ENCODE measurements around the gene ADAMTS9.

The ADAMTS9 gene, protein sequence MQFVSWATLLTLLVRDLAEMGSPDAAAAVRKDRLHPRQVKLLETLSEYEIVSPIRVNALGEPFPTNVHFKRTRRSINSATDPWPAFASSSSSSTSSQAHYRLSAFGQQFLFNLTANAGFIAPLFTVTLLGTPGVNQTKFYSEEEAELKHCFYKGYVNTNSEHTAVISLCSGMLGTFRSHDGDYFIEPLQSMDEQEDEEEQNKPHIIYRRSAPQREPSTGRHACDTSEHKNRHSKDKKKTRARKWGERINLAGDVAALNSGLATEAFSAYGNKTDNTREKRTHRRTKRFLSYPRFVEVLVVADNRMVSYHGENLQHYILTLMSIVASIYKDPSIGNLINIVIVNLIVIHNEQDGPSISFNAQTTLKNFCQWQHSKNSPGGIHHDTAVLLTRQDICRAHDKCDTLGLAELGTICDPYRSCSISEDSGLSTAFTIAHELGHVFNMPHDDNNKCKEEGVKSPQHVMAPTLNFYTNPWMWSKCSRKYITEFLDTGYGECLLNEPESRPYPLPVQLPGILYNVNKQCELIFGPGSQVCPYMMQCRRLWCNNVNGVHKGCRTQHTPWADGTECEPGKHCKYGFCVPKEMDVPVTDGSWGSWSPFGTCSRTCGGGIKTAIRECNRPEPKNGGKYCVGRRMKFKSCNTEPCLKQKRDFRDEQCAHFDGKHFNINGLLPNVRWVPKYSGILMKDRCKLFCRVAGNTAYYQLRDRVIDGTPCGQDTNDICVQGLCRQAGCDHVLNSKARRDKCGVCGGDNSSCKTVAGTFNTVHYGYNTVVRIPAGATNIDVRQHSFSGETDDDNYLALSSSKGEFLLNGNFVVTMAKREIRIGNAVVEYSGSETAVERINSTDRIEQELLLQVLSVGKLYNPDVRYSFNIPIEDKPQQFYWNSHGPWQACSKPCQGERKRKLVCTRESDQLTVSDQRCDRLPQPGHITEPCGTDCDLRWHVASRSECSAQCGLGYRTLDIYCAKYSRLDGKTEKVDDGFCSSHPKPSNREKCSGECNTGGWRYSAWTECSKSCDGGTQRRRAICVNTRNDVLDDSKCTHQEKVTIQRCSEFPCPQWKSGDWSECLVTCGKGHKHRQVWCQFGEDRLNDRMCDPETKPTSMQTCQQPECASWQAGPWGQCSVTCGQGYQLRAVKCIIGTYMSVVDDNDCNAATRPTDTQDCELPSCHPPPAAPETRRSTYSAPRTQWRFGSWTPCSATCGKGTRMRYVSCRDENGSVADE (N-terminal part only)

DNA sequence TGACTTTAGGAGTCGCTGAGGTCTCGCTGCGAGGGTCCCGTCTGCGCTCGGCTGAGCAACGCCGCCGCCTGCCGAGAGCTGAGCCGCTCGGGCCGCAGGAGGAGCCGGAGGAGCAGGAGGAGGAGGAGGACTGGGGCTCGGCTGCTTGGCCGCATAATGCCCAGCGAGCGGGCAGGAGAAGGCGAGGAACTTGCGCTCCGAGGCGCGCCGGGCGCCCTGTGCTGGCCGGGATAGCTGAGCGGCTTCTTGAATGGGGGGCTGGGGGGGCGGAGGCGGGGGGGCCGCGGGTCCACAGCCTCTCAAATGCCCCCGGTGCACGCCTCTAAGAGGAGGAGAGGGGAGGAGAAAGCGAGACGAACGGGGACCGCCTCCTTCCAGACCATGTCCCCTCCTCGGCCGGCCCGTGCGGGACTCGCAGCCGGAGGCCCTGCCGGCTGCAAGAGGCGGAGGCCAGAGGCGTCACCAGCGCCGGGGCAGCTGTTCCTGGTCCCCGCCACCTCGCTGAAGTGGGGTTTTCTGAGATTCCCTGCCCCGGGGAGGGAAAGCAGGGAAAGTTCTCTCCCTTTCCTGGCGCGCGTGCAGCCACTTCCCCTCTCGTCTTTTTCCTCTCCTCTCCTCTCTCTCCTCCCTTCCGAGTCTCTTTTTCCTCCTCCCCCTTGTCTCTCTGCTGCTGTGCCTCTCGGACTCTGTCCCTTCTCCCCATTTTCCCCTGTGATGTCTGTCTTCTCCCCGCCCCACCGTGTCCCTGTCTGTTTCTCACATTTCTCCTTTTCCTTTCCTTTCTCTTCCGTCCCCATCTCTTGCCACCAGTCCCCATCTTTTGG lies at the start of gene ADAMTS9:
Gene ADAMTS9, minus strand, starts transcription at position 220 of the 824 bp plus-strand sequence. CDS start 343 bp downstream, outside the sequence.
- DNase-seq = no peak

DNA sequence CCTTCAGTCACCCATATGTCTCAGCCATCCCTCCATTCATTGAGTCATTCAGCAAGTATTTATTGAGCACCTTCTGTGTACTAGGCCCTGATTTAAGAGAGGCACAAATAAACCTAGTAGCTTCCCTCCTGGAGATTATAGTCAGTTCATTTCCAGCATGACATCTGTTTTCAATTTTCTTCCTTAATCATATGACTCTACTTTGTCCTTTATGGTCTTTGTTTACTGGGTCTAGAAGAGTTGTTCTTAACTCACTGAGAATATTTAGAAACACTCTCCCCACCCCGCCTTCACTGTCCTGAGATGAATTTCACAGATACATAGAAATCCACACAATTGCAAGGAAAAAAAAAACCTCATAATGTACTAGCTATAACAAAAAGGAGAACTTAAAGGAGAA lies 44.8 kb upstream of the ADAMTS9 start:
- DNase-seq = no peak

DNA sequence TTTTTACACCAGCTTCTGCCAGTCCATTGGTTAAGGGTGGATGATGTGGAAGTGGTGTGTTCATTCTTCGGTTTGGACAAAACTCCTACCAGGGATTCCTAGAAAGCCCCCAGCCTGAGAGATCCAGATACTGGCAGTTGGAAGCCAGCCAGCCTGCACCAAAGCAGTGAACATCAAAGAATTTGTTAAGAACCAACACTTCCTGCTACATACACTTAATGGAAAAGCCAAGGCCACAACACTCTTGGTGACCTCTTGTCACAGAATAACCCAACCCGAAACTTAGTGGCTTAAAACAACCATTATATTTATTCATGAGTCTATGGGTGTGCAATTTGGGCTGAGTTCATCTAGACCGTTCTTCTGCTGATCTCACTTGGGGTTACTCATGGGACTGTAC lies 42.9 kb upstream of the ADAMTS9 start:
- no peak for DNase-seq

DNA sequence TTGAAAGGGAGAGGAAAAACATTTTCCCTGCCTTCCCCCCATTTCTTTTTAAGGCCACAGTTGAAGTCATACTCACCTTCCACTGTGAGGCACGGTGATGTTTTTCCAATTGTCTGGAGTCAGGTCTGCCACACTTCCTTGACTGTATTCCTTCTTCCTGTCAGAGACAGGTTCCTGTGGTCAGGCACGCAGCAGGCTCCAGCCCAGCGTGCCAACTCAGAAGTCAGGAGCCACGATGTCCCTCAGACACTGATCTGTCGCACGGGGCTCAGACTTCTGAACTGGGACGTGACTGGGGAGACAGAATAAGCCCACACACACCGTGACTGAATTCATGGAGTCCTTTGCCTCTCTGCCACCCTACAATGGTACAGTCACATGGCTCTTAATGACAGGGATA lies 41.2 kb upstream of the ADAMTS9 start:
- DNase-seq = no peak

DNA sequence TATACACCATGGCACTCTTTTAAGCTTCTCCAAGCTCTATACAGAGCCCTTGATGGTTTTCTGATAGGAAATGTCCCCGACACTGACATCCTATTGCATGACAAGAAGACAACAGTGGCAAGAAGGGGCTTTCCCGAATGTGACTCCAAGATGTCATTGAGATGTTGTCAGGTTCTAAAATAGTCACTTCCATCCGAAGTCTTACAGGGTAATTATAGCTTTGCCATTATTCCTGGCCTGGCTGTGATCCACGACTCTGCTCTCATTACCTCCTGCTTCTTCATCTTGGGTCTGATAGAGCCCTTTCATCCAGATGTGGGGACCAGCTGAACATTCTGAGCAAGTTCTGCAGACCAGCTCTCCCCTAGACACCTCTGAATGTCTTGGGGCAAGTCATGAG lies 40.6 kb upstream of the ADAMTS9 start:
- DNase-seq = no peak

DNA sequence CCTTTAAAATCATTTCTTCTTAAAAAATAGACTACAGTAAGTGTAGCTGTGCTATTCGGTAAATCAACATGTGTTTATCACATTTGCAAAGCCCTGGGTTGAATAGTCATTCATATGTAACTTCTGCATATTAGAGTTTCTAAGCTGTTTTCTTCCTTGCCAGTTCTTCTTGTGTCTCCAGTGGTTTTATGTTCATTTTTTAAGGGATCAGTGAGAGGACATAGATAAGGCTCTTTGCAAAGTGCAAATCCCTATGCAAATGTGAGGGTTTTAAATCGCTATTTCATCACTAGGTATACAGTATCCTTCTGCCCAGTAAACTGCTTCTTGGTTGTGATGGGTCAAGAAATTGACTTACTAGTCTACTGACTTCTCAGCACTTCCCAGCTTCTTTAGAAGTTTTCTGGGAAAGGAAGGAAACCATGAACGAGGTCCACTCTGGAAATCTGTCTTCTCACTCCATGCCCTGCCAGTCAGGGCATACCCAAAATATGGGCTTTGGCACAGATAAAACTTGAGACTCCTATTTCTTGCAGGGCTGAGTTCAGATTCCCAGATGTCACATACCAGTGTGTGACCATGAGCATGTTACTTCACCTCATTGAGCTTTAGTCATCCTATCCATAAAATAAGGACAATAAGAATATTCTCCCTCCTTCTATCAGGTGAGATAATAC lies 38.8 kb upstream of the ADAMTS9 start:
- no peak for DNase-seq

DNA sequence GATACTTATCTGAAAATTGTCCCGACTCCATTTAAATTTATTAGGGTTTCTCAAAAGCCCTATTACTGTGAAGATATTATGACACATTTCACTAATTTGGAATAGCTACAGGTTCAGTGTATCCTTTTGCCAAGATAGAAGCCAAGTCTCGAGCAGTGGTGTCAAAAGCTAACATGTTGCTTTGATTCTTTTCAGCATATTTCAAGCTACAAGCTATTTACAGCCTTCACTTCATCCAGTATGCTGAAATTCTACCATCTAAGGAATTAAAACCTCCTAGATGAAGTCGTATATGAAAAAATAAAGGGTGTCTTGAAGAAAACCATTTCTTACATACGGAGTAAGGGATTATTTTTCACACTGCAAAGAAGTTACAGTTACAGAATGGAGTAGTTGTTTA lies 31.2 kb upstream of the ADAMTS9 start:
- no peak for DNase-seq

DNA sequence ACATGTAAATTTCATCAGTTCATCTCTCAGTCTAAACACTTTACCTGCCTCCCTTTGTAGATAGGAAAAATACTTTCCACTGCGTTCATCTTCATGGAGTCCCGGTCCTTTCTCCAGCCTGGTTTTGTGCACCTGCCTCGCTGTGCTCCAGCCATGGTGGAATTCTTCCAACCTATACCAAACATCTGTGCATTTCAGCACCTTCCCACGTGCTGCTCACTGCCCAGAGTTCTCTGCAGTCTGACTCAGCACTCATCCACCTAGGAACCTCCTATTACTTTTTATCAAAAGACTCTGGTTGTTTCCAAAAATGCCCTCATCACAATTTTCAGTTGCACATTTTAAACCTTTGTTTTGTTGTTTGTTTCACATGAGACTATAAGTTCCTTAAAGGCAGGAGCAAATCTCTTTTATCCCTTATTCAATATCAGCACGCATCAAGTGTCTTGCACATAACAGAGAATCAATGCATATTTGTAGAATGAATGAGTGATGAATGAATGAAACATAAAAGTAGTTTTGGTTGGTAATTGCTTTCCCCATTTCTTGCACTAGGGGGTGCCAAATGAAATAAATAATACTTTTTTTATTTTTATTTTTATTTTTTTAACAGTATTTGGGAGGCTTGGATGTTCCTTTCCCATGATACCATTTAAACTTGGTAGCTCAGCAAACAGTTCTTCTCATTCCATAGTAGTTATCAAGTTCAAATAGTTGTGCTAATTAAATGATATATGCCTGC lies 30.2 kb upstream of the ADAMTS9 start:
- DNase-seq = no peak

DNA sequence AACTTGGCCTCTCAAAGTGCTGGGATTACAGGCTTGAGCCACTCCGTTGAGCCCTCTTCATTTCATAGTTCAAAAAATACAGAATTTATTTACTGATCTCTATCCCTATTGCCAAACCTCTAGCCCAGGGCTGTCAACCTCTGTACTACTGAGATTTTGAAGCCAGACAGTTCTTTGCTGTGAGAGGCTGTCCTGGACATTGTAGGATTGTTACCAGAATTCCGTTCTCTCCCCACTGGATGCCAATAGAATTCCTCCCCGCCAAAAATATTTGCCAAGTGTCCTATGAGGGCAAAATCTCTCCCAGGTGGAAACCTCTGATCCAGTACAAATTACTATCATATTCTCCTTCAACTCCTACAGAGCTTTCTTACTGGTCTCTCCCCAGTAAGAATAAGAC lies 29.6 kb upstream of the ADAMTS9 start:
- no peak for DNase-seq

DNA sequence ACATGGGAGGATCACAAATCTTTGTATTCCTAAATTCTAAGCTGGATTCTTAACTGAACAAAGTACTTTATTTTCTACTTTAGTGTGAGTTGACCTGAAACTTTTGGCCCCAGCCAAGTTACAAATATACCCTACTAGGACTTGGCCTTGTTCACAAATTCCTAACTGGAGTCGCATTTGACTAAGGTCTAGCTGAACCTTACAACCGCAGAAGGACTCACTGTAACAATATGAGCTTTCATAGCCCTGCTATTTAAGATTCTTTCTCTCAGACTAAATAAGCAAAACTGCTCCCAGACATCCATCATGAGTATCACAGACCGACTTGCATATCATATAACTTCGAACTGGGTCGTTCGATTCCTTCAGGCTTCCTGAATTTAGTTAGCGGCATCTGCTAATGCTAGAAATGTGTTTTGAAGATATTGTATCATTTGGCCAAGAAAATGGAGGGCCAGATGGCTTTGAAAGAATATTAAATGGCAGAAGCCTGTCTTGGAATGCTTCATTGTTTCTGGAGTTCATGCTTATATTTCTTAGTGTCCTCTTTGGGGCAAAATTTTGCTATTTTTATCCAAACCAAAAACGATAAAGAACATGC lies 28.4 kb upstream of the ADAMTS9 start:
- DNase-seq = no peak

DNA sequence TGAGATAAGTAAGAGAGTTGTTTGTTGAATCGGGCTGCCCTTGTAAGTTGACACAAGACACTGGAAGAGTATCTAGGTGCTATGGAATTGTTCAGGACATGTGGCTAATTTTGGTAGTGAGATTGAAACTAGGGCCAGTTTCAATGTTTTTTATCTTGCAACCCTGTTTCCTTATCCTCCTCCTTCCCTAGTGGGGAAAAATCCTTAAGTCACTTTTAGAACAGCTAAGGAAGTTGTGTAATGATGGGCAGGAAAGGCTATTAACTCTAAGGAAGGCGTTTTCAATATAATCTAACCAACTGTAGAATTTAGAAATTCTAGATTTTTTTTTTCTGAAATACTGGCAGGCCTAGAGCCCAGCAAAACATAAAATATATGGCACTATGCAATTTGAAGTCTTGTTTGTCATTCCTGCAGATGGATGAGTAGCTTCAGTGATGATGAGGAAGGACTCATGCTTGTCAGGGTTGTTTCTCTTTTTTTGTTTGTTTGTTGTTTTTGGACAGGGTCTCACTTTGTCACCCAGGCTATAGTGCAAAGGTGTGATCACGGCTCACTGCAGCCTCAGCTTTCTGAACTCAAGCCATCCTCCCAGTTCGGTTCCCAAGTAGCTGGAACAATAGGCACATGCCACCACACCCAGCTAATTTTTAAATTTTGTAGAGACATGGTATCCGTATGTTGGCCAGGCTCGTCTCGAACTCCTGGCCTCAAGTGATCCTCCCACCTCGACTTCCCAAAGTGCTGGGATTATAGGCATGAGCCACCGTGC lies 27.6 kb upstream of the ADAMTS9 start:
- no peak for DNase-seq

DNA sequence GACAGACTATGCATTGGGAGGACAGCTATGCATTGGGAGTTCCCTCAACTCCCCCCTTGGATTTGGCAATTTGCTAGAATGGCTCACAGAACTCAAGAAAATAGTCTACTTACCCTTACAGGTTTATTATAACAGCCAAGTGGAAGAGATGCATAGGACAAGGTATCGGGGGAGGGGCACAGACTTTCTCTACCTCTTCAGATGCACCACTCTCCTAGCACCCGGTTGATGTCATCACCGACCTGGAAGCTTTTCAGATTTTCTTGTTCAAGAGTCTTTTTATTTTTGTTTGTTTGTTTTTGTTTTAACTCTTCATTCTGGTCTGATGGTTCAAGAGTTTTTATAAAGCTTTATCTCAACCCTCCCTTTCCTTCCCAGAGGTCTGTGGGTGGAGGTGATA lies 20.7 kb upstream of the ADAMTS9 start:
- no peak for DNase-seq

DNA sequence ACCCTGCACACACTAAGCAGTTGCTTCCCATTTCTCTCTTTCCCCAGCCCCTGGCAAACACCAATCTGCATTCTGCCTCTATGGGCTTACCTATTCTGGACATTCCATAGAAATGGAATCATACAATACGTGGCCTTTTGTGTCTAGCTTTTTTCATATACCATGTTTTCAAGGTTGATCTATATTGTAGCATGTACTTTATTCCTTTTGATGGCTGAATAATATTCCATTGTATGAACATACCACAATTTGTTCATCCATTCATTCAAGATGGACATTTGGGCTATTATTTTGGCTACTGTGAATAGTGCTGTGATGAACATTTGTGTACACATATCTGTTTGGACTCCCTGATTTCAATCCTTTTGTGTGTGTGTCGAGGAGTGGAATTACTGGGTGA lies 18.1 kb upstream of the ADAMTS9 start:
- no peak for DNase-seq

DNA sequence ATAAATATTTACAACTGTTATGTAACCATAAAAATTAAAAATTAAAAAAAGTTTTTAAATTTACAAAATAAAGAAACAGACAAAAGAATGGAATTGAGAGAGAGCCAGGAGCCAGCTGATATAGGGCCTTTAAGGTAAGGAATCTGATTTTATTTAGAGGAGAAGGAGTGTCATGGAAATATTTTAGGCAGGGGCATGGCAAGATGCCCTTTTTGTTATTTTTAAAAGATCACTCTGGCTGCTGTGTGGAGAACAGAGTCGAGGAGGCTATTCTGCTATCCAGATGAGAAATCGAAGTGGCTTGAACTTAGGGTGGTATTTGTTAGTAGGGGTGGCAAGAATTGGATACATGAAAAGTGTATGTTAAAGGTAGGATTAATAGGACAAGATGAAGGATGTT lies 9.1 kb upstream of the ADAMTS9 start:
- no peak for DNase-seq

DNA sequence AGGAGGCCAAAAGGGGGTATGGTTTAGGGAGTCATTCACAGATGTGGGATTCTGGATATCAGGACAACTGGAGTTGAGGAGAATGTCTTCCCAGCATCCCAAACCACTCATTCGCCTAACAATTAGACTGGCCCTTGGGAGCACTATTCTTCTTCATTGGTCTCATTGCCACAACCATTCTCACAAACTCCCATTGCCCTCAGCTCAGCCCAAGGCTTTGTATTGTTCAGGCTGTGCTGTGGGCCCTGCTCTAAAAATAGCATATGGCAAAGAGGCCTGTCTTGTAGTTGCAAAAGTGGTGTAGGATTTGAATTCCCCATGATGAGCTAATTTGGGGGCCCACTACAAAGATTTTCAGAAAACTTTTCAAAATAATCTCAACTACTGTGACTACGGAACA lies 6.3 kb upstream of the ADAMTS9 start:
- DNase-seq = no peak

DNA sequence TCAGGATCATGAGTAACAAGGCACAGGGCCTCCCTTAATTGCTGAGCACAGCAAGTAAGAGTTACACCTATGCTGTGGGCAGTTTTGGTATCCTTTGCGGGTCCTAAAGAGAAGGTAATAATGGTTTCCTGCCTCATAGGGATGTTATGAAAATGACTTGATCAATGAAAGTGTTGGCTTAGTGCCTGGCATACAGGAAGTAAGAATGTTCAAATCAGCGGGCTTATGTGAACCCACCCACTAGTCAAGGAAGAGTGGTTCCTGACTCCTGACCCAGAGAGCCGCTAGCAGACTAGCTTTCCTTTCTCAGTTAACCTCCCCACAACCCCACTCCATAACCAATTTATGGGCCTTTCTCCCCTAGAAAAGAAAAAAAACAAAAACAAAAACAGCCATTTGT lies 5.2 kb upstream of the ADAMTS9 start:
- no peak for DNase-seq

DNA sequence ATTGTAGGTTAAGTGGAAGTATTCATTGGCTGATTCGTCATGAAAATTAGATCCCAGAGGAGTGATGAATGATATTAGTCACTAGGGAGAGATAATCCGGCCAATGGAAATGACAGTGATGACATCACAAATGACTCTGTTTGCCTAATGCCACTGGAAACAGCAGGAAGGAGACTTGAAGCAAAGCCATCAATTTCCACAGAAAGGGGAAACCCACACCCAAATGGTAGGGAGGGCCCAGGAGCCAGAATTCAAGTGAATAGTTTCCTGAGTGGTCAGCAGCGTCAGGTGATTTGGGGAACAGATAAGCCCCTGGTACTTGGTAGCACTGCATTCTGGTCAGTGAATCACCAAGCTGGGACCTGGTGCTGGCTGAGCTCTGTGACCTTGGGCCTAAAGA lies 3.3 kb upstream of the ADAMTS9 start:
- no peak for DNase-seq

DNA sequence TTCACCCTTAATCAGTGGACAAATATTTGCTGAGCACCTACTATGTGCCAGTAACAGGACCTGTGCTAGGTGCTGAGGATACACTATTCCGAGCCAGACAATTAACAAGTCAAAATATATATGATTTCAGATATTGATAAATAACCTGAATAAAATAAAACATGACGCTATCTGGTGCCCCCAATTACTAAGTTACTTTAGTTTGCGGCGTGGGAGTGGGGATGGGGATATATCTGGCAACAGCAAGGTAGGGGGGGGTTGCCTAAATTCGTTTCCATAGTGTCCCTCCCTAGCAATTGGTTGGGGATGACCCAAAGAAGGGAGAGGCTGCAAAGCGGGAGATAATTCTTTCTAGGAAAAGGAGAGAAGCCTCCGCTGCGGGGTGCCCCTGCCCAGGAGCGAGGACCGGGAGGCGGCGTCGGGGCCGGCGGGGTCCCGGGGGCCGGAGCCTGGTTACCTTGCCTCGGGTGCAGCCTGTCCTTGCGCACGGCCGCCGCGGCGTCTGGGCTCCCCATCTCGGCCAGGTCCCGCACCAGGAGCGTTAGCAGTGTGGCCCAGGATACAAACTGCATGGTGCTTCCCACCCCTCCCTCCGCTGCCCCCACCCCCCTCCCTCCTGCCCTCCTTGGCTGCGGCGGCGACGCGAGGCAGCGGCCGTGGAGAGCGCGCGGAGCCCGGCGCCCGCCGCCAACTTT lies 567 bp downstream of the ADAMTS9 start:
- DNase-seq = no peak

DNA sequence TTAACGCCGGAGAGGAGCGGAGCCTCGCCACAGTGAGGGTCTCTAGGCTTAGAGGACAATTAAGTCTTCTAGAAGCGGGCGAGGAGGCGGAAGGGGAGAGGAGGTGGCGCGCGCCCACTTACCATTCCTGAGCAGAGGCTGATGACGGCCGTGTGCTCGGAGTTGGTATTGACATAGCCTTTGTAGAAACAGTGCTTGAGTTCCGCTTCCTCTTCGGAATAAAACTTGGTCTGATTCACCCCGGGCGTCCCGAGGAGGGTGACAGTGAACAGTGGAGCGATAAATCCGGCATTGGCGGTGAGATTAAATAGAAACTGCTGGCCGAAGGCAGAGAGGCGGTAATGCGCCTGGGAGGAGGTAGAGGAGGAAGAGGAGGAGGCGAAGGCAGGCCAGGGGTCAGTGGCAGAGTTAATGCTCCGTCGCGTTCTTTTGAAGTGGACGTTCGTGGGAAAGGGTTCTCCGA lies 1.3 kb downstream of the ADAMTS9 start:
- DNase-seq = no peak

Measured in CD4-positive, alpha-beta T cell treated with Interleukin-4 for 1 hour (primary cell).